Fibroblast of lung (primary cell): Measurements from ENCODE around the gene ZBTB7C.

Source experiments
- CTCF ChIP-seq, 2 donors: IDR thresholded peaks in 1 of 2; conservative IDR thresholded peaks in 1 of 2; 1 replicate in 1 of 2; 2 replicates in 1 of 2; pipeline ENCODE4 v1.5.1; 2011 to 2012; ENCODE audit warnings: low read length in 2 of 2, control low read depth in 1 of 2, inconsistent platforms in 1 of 2, low read depth in 1 of 2, mild to moderate bottlenecking in 1 of 2
- EZH2 ChIP-seq: IDR thresholded peaks from 2 replicates; pipeline ENCODE4 v1.5.1; 2012; ENCODE audit warnings: low read length, control low read depth, mild to moderate bottlenecking; ENCODE audit errors: missing control alignments

- no peak for TF ChIP-seq CTCF (conservative IDR thresholded peaks at IDR 0.05 in 1 of 2, IDR thresholded peaks at IDR 0.05 in 1 of 2; ENCODE audit: low read depth in 1 of 2, low read length in 2 of 2)
- no peak for TF ChIP-seq EZH2
Measured at GRCh38 chr18:48151421-48152065, 257.6 kb downstream of the ZBTB7C start.
